ENCODE results near the gene ELAPOR2. TPM values are rescaled to one million over a fixed set of nuclear protein-coding genes. Genes with fewer than 3 reads are reported as not detected.

ELAPOR2 gene
- total and polyA plus RNA-seq, 2 of the 4 experiments (the other 2 are of a cell fraction): 0.62 to 1.3 TPM

- Histone ChIP-seq H3K9ac (ENCODE audit: low read depth, low read length) (no peak overlapping the region), H3K14ac (replicated peaks; ENCODE audit: low read depth, low read length) (no peak overlapping the region), H3K9me1 (ENCODE audit: insufficient read depth, low read length) (no peaks in the 10 kb centered on the region), H3K4me3 (ENCODE audit: insufficient read depth, low read depth, low read length) (peak overlapping the region; percentile 41), H2BK5ac (ENCODE audit: low read depth, low read length, poor library complexity, severe bottlenecking) (no peak overlapping the region), H3K18ac (ENCODE audit: low read depth, low read length) (no peak overlapping the region), H2BK15ac (ENCODE audit: low read depth, low read length) (no peak overlapping the region), H2AFZ (replicated peaks; ENCODE audit: low read length, poor library complexity) (peak overlapping the region; percentile 90), H3K27ac (ENCODE audit: insufficient read depth, low read length) (no peak overlapping the region), H2AK5ac (ENCODE audit: low read depth, low read length) (no peak overlapping the region), H3K23ac (ENCODE audit: low read depth, low read length) (no peak overlapping the region), H3K9me3 (ENCODE audit: control insufficient read depth, insufficient read depth, low read length) (no peaks in the 10 kb centered on the region), H4K8ac (ENCODE audit: low read depth in 2 of 2, low read length in 2 of 2) (no peak overlapping the region), H3K36me3 (ENCODE audit: control insufficient read depth, insufficient read depth, low read length) (no peaks in the 10 kb centered on the region), H4K5ac (ENCODE audit: low read depth, low read length) (no peak overlapping the region), H3K4me1 (ENCODE audit: control insufficient read depth, insufficient read depth, low read length) (peaks cover 1% of the 10 kb centered on the region; the same call in 1 of the 2 replicates), H3K79me1 (ENCODE audit: low read depth in 1 of 2, low read length in 2 of 2) (no peaks in the 10 kb centered on the region), H3K56ac (ENCODE audit: extremely low read depth, insufficient read depth, low read length) (no peak overlapping the region), H2AK9ac (replicated peaks; ENCODE audit: low read depth, low read length, poor library complexity) (no peak overlapping the region), H3K27me3 (ENCODE audit: control insufficient read depth, insufficient read depth, low read length) (peaks cover 9% of the 10 kb centered on the region), H3K4me2 (ENCODE audit: low read depth, low read length) (peak overlapping the region; percentile 75), H4K20me1 (ENCODE audit: insufficient read depth, low read length) (no peaks in the 10 kb centered on the region), H3K4ac (ENCODE audit: low read depth, low read length) (no peak overlapping the region), H2BK20ac (ENCODE audit: low read depth, low read length) (no peak overlapping the region), H4K91ac (ENCODE audit: insufficient read depth, low read depth, low read length) (no peak overlapping the region), H2BK120ac (ENCODE audit: low read depth, low read length) (no peak overlapping the region)
- in situ Hi-C loops (cut with MboI; ENCODE audit: low sequenced_read_pairs): no loop called here
- CTCF ChIA-PET: interaction anchor here (0.5 kb wide), 1 partner anchor 801 kb away, joined by 8 read pairs; no protein-coding TSS in a partner anchor
- POLR2A ChIA-PET (ENCODE audit: unreplicated experiment): no interaction called here
- WGBS, 2 experiments (ENCODE audit: extremely low coverage in 2 of 2, insufficient read length in 1 of 2): 0% methylated on average over 4 of the region's 40 CpGs; no CpG with 5 or more reads in 1 of the 2 experiments
- ATAC-seq (ENCODE audit: low read depth): no peak; the same call in 1 of the 2 replicates
- no peak for DNase-seq
- TF ChIP-seq POLR2A (IDR thresholded peaks at IDR 0.05; ENCODE audit: low read depth, low read length) (no peak), RFX5 (IDR thresholded peaks at IDR 0.05; ENCODE audit: low read depth, low read length) (no peak), ELK1 (IDR thresholded peaks at IDR 0.05; ENCODE audit: borderline replicate concordance, low read depth, low read length) (no peak)
- intact Hi-C loops (cut with micrococcal nuclease): no loop called here
- BruUV-seq (replicated peaks): no TSS peak
- dilution Hi-C loops (cut with HindIII; ENCODE audit: low sequenced_read_pairs, unreplicated experiment): no loop called here
These were observed 520 bp downstream of the ELAPOR2 start for GRCh38 chr7:87058744-87059524.
